ENCODE measurements around the gene POLR3GL. TPM values are rescaled to one million over a fixed set of nuclear protein-coding genes. Genes with fewer than 3 reads are reported as not detected.

The POLR3GL gene
- total RNA-seq, 4 donors from 2014 or later = 19.0 to 31.4 (median 24.0) TPM

- TF ChIP-seq, protein P1, sequence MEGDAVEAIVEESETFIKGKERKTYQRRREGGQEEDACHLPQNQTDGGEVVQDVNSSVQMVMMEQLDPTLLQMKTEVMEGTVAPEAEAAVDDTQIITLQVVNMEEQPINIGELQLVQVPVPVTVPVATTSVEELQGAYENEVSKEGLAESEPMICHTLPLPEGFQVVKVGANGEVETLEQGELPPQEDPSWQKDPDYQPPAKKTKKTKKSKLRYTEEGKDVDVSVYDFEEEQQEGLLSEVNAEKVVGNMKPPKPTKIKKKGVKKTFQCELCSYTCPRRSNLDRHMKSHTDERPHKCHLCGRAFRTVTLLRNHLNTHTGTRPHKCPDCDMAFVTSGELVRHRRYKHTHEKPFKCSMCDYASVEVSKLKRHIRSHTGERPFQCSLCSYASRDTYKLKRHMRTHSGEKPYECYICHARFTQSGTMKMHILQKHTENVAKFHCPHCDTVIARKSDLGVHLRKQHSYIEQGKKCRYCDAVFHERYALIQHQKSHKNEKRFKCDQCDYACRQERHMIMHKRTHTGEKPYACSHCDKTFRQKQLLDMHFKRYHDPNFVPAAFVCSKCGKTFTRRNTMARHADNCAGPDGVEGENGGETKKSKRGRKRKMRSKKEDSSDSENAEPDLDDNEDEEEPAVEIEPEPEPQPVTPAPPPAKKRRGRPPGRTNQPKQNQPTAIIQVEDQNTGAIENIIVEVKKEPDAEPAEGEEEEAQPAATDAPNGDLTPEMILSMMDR (IDR thresholded peaks at IDR 0.05) = no peak
- DNase-seq (ENCODE audit: low spot score) = no peak
- no peak for ATAC-seq (ENCODE audit: low FRiP score)
Measured at GRCh38 chr1:145937436-145937835, 27.1 kb upstream of the POLR3GL start.

GRCh38 chr1:145942405-145942804, 22.1 kb upstream of the POLR3GL start:
- TF ChIP-seq, protein P1 (IDR thresholded peaks at IDR 0.05) = no peak
- ATAC-seq (ENCODE audit: low FRiP score) = no peak
- no peak for DNase-seq (ENCODE audit: low spot score)

DNA sequence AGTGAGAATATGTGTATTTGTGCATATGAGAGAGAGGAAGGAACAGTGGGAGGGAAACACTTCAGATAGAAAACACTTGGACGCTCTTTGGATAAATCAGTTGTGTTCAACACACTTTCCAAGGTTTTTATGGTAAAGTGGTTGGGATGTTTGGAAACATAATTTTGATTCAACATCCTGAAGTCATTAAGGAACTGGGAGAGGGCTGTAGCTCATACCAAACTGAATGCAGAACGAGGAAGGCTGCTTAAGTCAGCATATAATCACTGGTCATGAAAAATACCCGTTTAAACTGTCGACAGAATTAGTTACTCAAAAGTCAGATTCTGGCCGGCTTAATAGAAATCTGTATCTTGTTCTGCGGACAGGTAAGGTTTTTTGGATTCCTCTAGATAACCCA, 21.6 kb upstream of the POLR3GL start:
- no peak for ATAC-seq (ENCODE audit: low FRiP score)
- TF ChIP-seq, protein P1 (IDR thresholded peaks at IDR 0.05) = no peak
- no peak for DNase-seq (ENCODE audit: low spot score)

- no peak for DNase-seq (ENCODE audit: low spot score)
- TF ChIP-seq, protein P1 (IDR thresholded peaks at IDR 0.05) = no peak
- no peak for ATAC-seq (ENCODE audit: low FRiP score)
Measured at GRCh38 chr1:145944532-145944931, 20.0 kb upstream of the POLR3GL start.

GRCh38 chr1:145946477-145946986, 18.0 kb upstream of the POLR3GL start:
- ATAC-seq (ENCODE audit: low FRiP score) (no peak), DNase-seq (ENCODE audit: low spot score) (no peak)
- TF ChIP-seq, protein P1 (IDR thresholded peaks at IDR 0.05) = no peak

GRCh38 chr1:145947551-145947950, 16.9 kb upstream of the POLR3GL start:
- no peak for ATAC-seq (ENCODE audit: low FRiP score)
- no peak for DNase-seq (ENCODE audit: low spot score)
- TF ChIP-seq, protein P1 (IDR thresholded peaks at IDR 0.05) = no peak

DNA sequence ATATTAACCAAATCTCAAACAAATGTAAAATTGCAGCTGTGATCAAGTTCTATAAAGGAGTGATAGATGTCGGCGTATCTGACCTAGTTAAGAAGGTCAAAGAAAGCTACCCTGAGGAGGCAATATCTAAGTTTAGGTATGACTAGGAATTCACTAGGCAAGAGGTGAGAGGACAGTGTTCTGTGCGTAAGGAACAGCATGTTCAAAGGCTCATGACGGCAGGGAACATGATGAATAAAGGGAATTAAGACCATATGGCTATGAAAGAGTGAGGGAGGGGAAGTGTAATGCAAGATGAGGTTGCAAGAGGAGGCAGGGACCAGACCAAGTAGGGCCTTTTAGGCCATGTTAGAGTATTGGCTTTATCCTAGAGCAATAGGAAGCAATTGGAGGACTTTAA, 15.3 kb upstream of the POLR3GL start:
- ATAC-seq (ENCODE audit: low FRiP score) (no peak), DNase-seq (ENCODE audit: low spot score) (no peak)
- TF ChIP-seq, protein P1 (IDR thresholded peaks at IDR 0.05) = no peak

Data from omental fat pad (tissue), 4 donors.